Stomach (tissue), 9 donors: ENCODE measurements around the gene UBE3D. TPM values are rescaled to one million over a fixed set of nuclear protein-coding genes. Genes with fewer than 3 reads are reported as not detected.

Source experiments
- DNase-seq, 2 donors: peaks; one replicate each; pipeline versions ENCODE4 v3.0.0 to v3.0.0-alpha.2; 2013 to 2019
- H3K27ac ChIP-seq, 5 donors: fragments of 200-600 bp in 4 of 5; sonication (generic) in 4 of 5; one replicate each; pipeline ENCODE4 v1.5.1; 2013 to 2019; ENCODE audit warnings: mild to moderate bottlenecking in 1 of 5, moderate library complexity in 1 of 5
- H3K27me3 ChIP-seq, 3 donors: fragments of 200-600 bp; sonication (generic); one replicate each; pipeline ENCODE4 v1.5.1; 2017 to 2019; ENCODE audit warnings: mixed run types in 1 of 3
- H3K36me3 ChIP-seq, 4 donors: fragments of 200-600 bp; sonication (generic); 1 replicate in 3 of 4; 2 replicates in 1 of 4; pipeline ENCODE4 v1.5.1; 2016 to 2019
- H3K4me1 ChIP-seq, 4 donors: fragments of 200-600 bp; sonication (generic); one replicate each; pipeline ENCODE4 v1.5.1; 2016 to 2019
- H3K4me3 ChIP-seq, 4 donors: fragments of 200-600 bp; sonication (generic) in 3 of 4; one replicate each; pipeline ENCODE4 v1.5.1; 2016 to 2019; ENCODE audit warnings: mild to moderate bottlenecking in 1 of 4
- H3K9me3 ChIP-seq, 4 donors: fragments of 200-600 bp; sonication (generic); one replicate each; pipeline ENCODE4 v1.5.1; 2016 to 2019
- CTCF ChIP-seq, 7 experiments: fragments of 450-650 bp in 4 of 7; fragments of 200-600 bp in 3 of 7; sonication (generic) in 3 of 7; IDR thresholded peaks; one replicate each; pipeline ENCODE4 v1.5.1; 2016 to 2019; ENCODE audit warnings: antibody characterized with exemption in 7 of 7, control low read depth in 2 of 7, mild to moderate bottlenecking in 1 of 7
- EP300 ChIP-seq: sonication (generic); formaldehyde crosslinking; IDR thresholded peaks from one replicate; pipeline ENCODE4 v1.6.1; 2017; ENCODE audit warnings: antibody characterized with exemption
- POLR2A ChIP-seq, 4 donors: fragments of 450-650 bp; IDR thresholded peaks; one replicate each; pipeline ENCODE4 v1.6.1; 2016; ENCODE audit warnings: antibody characterized with exemption in 4 of 4, control low read depth in 2 of 4, mild to moderate bottlenecking in 1 of 4, moderate library complexity in 1 of 4
- POLR2AphosphoS5 ChIP-seq, 3 donors: sonication (generic); formaldehyde crosslinking; IDR thresholded peaks; one replicate each; pipeline ENCODE4 v1.6.1; 2016; ENCODE audit warnings: antibody characterized with exemption in 3 of 3
- WGBS, 5 donors: extraction: QIAGEN DNeasy Blood & Tissue Kit in 3 of 5; methylation state at CpG; one replicate each; pipeline versions ENCODE4 v1.1.5 to v1.1.7; 2013 to 2018; 5-methylcytosine and 5-hydroxymethylcytosine counted together
- intact Hi-C: fragments of 100-400 bp; cut with DNase I; formaldehyde crosslinking; loops from one replicate; pipeline ENCODE4 v1.15.1; 2023; ENCODE audit warnings: low total_unique reads
- polyA plus RNA-seq, 3 donors: library from polyadenylated mRNA; stranded (reverse); fragments of 200-250 nt; gene quantifications; one replicate each; pipeline ENCODE4 v1.2.3, GENCODE V29; 2013
- total RNA-seq, 5 donors: library from RNA; depleted of rRNA; stranded (reverse); fragments of >200 nt; gene quantifications; one replicate each; pipeline versions ENCODE4 v1.1.0 to v1.2.3, GENCODE V29; 2014 to 2016
- donor health status: healthy with polysubstance abuse.
- donor health status: Bipolar disorder and iron deficiency.
- donor health status: healthy.

The UBE3D gene
- total and polyA plus RNA-seq, 8 donors: 1.5 to 33.3 (median 11.8) TPM

- intact Hi-C loops: no loop called here
- Histone ChIP-seq H3K4me1 (no peaks in the 10 kb centered on the region), H3K36me3 (peaks cover 0 to 17% (median 8%) of the 10 kb centered on the region in 4 donors), H3K9me3 (no peaks in the 10 kb centered on the region), H3K4me3 (no peak overlapping the region), H3K27ac (no peak overlapping the region), H3K27me3 (no peaks in the 10 kb centered on the region)
- WGBS, 5 donors: 83 to 96% (median 93%) methylated on average over 4 of the region's 4 CpGs
- no peak for TF ChIP-seq POLR2AphosphoS5 (IDR thresholded peaks at IDR 0.05)
- TF ChIP-seq POLR2A (IDR thresholded peaks at IDR 0.05): no peak
- no peak for TF ChIP-seq EP300
- no peak for TF ChIP-seq CTCF (IDR thresholded peaks at IDR 0.05)
- no peak for DNase-seq
Observed at GRCh38 chr6:82954937-82955577, 110.6 kb downstream of the UBE3D start.

GRCh38 chr6:82954356-82954755 is 111.3 kb downstream of the UBE3D start:
- no peaks in the 10 kb centered on the region for H3K4me1 ChIP-seq
- 79 to 99% (median 96%) methylated on average over 2 of the region's 2 CpGs for WGBS, 5 donors

GRCh38 chr6:82953871-82954270 is 111.8 kb downstream of the UBE3D start:
- 50 to 70% (median 57%) methylated on average over 4 of the region's 4 CpGs for WGBS, 5 donors
- no peak for DNase-seq
- Histone ChIP-seq H3K27me3 (no peaks in the 10 kb centered on the region), H3K4me3 (no peak overlapping the region), H3K27ac (no peak overlapping the region), H3K4me1 (no peaks in the 10 kb centered on the region), H3K36me3 (peaks cover 0 to 17% (median 8%) of the 10 kb centered on the region in 4 donors), H3K9me3 (peaks cover 0 to 3% (median 0%) of the 10 kb centered on the region in 4 donors)
- intact Hi-C loops: no loop called here
- TF ChIP-seq POLR2AphosphoS5 (IDR thresholded peaks at IDR 0.05): no peak
- TF ChIP-seq CTCF (IDR thresholded peaks at IDR 0.05): no peak
- no peak for TF ChIP-seq POLR2A (IDR thresholded peaks at IDR 0.05)
- no peak for TF ChIP-seq EP300

More at GRCh38 chr6:82954356-82954755, 111.3 kb downstream of the UBE3D start:
- no peak for DNase-seq
- Histone ChIP-seq H3K4me3 (no peak overlapping the region), H3K27ac (no peak overlapping the region), H3K36me3 (peaks cover 0 to 17% (median 8%) of the 10 kb centered on the region in 4 donors), H3K27me3 (no peaks in the 10 kb centered on the region), H3K9me3 (peaks cover 0 to 2% (median 0%) of the 10 kb centered on the region in 4 donors)
- intact Hi-C loops: no loop called here
- TF ChIP-seq CTCF (IDR thresholded peaks at IDR 0.05) (no peak), EP300 (no peak), POLR2A (IDR thresholded peaks at IDR 0.05) (no peak), POLR2AphosphoS5 (IDR thresholded peaks at IDR 0.05) (no peak)

GRCh38 chr6:82951935-82952334 is 113.7 kb downstream of the UBE3D start:
- Histone ChIP-seq H3K9me3 (peaks cover 0 to 3% (median 0%) of the 10 kb centered on the region in 4 donors), H3K27ac (no peak overlapping the region), H3K36me3 (peaks cover 0 to 16% (median 7%) of the 10 kb centered on the region in 4 donors), H3K4me1 (no peaks in the 10 kb centered on the region), H3K4me3 (no peak overlapping the region), H3K27me3 (no peaks in the 10 kb centered on the region)
- intact Hi-C loops: no loop called here
- TF ChIP-seq POLR2A (IDR thresholded peaks at IDR 0.05) (no peak), EP300 (no peak), POLR2AphosphoS5 (IDR thresholded peaks at IDR 0.05) (no peak), CTCF (IDR thresholded peaks at IDR 0.05) (no peak)
- DNase-seq: no peak
- 91 to 100% (median 96%) methylated on average over 1 of the region's 1 CpG for WGBS, 5 donors
